Measurements from ENCODE around the gene USP15.
"Not testable (repeated sequence)": the region's sequence is repeated elsewhere in the genome, so short reads cannot be mapped to it uniquely, and the experiment has no call there.

Gene USP15

DNA sequence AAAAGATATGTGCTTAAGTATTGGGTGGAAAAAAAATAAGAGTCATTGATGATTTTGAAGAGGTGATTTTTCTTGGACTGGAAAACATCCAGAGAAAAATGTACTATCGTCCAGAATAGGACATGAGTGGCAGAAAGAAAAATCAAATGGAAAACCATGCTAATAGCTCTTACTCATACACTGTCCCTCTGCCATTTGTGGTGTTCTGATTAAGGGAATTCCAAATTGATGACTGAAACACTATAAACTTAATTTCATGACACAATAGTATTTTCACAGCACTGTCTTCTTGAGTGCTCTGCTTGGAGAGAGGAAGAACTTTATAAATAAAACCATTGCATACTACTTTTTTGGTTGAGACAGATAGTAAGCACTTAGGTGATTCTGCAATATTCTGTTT lies 72.4 kb downstream of the USP15 start:
- H3K27ac ChIP-seq = no peak overlapping the region
- peaks cover 4% of the 10 kb centered on the region; the same call in 1 of the 2 replicates for H3K9me3 ChIP-seq
- no peak overlapping the region for H3K4me2 ChIP-seq
- TF ChIP-seq Cebpa-rat (IDR thresholded peaks at IDR 0.05) = no peak
- no peaks in the 10 kb centered on the region for H4K20me1 ChIP-seq
- no peaks in the 10 kb centered on the region for H3K27me3 ChIP-seq
- no peaks in the 10 kb centered on the region for H3K4me1 ChIP-seq
- peaks cover 42% of the 10 kb centered on the region for H3K36me3 ChIP-seq
- no peak overlapping the region for H3K9ac ChIP-seq
- no peak overlapping the region for H3K4me3 ChIP-seq

DNA sequence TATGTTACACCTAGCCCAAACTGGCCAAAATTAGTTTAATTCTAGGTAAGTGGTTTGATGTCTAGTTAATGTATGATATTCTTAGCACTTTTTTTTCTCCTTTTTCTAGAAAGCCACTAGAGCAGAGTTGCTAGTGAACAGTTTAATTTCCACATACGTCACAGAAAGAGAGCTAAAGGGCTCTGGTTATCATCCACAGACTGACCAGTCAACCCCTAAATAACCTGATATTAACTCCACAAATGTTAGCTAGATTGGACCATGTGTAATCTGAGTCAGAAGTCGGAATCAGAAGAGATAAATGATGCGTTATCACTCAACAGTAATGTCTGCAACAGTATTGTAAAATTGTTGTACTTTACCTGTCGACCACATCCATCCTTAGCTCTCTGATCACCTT lies 74.9 kb downstream of the USP15 start:
- Histone ChIP-seq H3K27ac (no peak overlapping the region), H3K4me2 (no peak overlapping the region), H3K9ac (no peak overlapping the region), H3K9me3 (peaks cover 22% of the 10 kb centered on the region), H4K20me1 (no peaks in the 10 kb centered on the region; the same call in 1 of the 2 replicates), H3K27me3 (no peaks in the 10 kb centered on the region), H3K4me1 (no peaks in the 10 kb centered on the region), H3K36me3 (peaks cover 59% of the 10 kb centered on the region), H3K4me3 (no peak overlapping the region)
- no peak for TF ChIP-seq Cebpa-rat (IDR thresholded peaks at IDR 0.05)

DNA sequence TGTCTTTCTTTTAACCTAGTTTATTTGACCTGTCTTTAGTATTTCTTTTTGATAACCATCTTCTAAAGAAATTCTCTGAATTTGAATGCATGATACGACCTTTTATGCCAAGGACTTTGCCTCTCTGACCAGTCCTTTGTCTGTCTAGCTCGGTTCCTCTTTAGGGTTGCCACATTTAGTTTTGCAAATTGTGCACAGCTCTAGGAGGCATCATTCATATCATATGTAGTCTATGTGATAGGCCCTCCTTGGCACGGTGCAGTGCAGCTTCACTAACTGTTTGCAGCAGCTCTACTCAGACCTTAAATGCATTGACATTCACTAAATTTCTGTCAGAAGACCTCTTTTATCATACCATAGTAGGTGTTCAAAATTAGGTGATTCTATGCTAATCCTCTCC lies 75.6 kb downstream of the USP15 start:
- H3K36me3 ChIP-seq = peaks cover 57% of the 10 kb centered on the region
- H4K20me1 ChIP-seq = no peaks in the 10 kb centered on the region; the same call in 1 of the 2 replicates

DNA sequence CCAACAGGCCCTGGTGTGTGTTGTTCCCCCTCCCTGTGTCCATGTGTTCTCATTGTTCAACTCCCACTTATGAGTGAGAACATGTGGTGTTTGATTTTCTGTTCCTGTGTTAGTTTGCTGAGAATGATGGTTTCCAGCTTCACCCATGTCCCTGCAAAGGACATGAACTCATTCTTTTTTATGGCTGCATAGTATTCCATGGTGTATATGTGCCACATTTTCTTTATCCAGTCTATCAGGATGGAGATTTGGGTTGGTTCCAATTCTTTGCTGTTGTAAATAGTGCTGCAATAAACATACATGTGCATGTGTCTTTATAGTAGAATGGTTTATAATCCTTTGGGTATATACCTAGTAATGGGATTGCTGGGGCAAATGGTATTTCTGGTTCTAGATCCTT lies 77.4 kb downstream of the USP15 start:
- H3K4me3 ChIP-seq, H3K27ac ChIP-seq, H3K4me1 ChIP-seq, H3K9ac ChIP-seq, H3K27me3 ChIP-seq, H3K4me2 ChIP-seq, H4K20me1 ChIP-seq: not testable (repeated sequence)
- Histone ChIP-seq H3K36me3 (peaks cover 70% of the 10 kb centered on the region), H3K9me3 (peaks cover 27% of the 10 kb centered on the region)

More for the DNA sequence above, 75.6 kb downstream of the USP15 start:
- no peak overlapping the region for H3K4me2 ChIP-seq
- no peak overlapping the region for H3K27ac ChIP-seq
- H3K27me3 ChIP-seq = no peaks in the 10 kb centered on the region
- H3K9me3 ChIP-seq = peaks cover 22% of the 10 kb centered on the region
- TF ChIP-seq Cebpa-rat (IDR thresholded peaks at IDR 0.05) = no peak
- H3K9ac ChIP-seq = no peak overlapping the region
- no peaks in the 10 kb centered on the region for H3K4me1 ChIP-seq
- no peak overlapping the region for H3K4me3 ChIP-seq

DNA sequence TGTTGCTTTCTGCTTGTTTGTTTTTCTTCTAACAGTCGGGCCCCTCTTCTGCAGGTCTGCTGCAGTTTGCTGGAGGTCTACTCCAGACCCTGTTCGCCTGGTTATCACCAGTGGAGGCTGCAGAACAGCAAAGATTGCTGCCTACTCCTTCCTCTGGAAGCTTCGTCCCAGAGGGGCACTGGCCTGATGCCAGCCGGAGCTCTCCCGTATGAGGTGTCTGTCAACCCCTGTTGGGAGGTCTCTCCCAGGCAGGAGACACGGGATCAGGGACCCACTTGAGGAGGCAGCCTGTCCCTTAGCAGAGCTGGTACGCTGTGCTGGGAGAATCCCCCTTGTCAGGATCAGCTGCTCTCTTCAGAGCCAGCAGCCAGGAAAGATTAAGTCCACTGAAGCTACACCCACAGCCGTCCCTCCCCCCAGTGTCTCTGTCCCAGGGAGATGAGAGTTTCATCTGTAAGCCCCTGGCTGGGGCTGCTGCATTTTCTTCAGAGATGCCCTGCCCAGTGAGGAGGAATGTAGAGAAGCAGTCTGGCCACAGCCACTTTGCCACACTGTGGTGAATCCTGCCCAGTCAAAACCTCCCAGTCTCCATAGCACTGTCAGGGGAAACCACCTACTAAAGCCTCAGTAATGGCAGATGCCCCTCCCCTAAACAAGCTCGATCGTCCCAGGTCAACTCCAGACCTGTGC lies 82.6 kb downstream of the USP15 start:
- H3K9ac ChIP-seq, H3K4me1 ChIP-seq, H3K4me3 ChIP-seq, H3K27me3 ChIP-seq, H4K20me1 ChIP-seq, H3K27ac ChIP-seq, H3K4me2 ChIP-seq: not testable (repeated sequence)
- peaks cover 46% of the 10 kb centered on the region for H3K9me3 ChIP-seq
- peaks cover 76% of the 10 kb centered on the region for H3K36me3 ChIP-seq

DNA sequence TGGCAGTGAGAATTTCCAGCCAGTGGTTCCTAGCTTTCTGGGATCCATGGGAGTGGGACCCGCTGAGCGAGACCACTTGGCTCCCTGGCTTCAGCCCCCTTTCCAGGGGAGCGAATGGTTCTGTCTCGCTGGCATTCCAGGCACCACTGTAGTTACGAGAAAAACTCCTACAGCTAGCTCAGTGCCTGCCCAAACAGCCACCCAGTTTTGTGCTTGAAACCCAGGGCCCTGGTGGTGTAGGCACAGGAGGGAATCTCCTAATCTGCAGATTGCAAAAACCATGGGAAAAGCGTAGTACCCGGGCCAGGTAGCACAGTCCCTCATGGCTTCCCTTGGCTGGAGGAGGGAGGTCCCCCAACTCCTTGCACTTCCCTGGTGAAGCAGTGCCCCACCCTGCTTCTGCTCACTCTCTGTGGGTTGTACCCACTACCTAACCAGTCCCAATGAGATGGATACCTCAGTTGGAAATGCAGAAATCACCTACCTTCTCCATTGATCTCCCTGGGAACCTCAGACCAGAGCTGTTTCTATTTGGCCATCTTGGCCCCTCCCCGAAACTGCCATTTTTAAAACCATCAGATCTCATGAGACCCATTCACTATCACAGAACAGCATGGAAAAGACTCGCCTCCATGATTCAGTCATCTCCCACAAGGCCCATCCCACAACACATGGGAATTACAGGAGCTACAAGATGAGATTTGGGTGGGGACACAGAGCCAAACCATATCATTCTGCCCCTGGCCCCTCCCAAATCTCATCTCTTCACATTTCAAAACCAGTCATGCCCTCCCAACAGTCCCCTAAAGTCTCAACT lies 83.3 kb downstream of the USP15 start:
- peaks cover 68% of the 10 kb centered on the region for H3K36me3 ChIP-seq
- not testable (repeated sequence) for H3K4me3 ChIP-seq, H3K4me2 ChIP-seq, H4K20me1 ChIP-seq, H3K9ac ChIP-seq, H3K27ac ChIP-seq, H3K4me1 ChIP-seq, H3K27me3 ChIP-seq
- peaks cover 39% of the 10 kb centered on the region for H3K9me3 ChIP-seq

DNA sequence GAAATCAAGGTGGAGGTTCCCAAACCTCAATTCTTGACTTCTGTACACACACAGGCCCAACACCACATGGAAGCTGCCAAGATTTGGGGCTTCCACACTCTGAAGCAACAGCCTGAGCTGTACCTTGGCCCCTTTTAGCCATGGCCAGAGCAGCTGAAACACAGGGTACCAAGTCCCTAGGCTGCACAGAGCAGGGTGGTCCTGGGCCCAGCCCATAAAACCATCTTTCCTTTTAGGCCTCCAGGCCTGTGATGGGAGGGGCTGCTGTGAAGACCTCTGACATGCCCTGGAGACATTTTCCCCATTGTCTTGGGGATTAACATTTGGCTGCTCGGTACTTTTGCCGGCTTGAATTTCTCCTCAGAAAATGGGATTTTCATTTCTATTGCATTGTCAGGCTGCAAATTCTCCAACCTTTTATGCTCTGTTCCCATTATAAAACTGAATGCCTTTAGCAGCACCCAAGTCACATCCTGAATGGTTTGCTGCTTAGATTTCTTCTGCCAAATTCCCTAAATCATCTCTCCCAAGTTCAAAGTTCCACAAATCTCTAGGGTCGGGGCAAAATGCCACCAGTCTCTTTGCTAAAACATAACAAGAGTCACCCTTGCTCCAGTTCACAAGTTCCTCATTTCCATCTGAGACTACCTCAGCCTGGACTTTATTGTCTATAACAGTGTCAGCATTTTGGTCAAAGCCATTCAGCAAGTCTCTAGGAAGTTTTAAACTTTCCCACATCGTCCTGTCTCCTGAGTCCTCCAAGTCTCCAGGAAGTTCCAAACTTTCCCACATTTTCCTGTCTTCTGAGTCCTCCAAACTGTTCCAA lies 84.7 kb downstream of the USP15 start:
- peaks cover 56% of the 10 kb centered on the region for H3K36me3 ChIP-seq
- not testable (repeated sequence) for H4K20me1 ChIP-seq

DNA sequence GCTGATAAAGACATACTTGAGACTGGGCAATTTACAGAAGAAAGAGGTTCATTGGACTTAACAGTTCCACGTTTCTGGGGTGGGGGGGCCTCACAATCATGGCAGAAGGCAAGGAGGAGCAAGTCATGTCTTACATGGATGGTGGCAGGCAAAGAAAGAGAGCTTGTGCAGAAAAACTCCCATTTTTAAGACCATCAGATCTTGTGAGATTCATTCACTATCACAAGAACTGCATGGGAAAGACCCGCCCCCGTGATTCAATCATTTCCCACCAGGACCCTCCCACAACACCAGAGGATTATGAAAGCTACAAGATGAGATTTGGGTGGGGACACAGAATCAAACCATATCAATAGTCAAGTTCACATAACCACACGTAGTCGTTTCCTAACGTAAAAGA lies 85.5 kb downstream of the USP15 start:
- Histone ChIP-seq H3K4me1 (no peaks in the 10 kb centered on the region), H3K27ac (no peak overlapping the region), H3K4me3 (no peak overlapping the region), H3K27me3 (no peaks in the 10 kb centered on the region), H3K9ac (no peak overlapping the region), H4K20me1 (no peaks in the 10 kb centered on the region), H3K36me3 (peaks cover 57% of the 10 kb centered on the region), H3K9me3 (peaks cover 31% of the 10 kb centered on the region), H3K4me2 (no peak overlapping the region)
- TF ChIP-seq Cebpa-rat (IDR thresholded peaks at IDR 0.05) = no peak

More for the DNA sequence above, 84.7 kb downstream of the USP15 start:
- not testable (repeated sequence) for H3K27ac ChIP-seq, H3K4me3 ChIP-seq, H3K4me1 ChIP-seq, H3K4me2 ChIP-seq, H3K9ac ChIP-seq, H3K27me3 ChIP-seq
- H3K9me3 ChIP-seq = peaks cover 31% of the 10 kb centered on the region

DNA sequence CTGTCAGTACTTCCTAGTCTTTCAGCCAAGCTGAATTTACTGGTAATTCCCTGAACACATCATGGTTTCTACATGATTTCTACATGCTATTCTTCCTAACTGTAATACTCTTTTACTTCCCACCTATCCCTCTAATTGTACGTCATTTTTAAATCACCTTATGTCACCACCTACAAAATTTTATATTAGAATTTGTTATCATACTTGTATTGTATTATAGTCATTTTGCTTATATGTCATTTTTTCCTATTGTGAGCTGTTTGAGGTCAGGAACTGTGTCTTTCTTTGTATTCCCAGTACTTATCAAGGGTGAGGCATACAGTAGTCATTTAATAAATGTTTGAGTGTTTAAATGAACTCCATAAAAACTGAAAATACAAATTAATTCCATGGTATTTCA lies 86.6 kb downstream of the USP15 start:
- Histone ChIP-seq H3K4me2 (no peak overlapping the region), H3K27ac (no peak overlapping the region), H4K20me1 (no peaks in the 10 kb centered on the region), H3K36me3 (peaks cover 48% of the 10 kb centered on the region), H3K9ac (no peak overlapping the region), H3K9me3 (peaks cover 31% of the 10 kb centered on the region), H3K4me3 (no peak overlapping the region), H3K4me1 (no peaks in the 10 kb centered on the region), H3K27me3 (no peaks in the 10 kb centered on the region)
- TF ChIP-seq Cebpa-rat (IDR thresholded peaks at IDR 0.05) = no peak
